OCI-LY3 (cell line): ENCODE data around the gene SHLD2.
"Not testable (repeated sequence)": the region's sequence is repeated elsewhere in the genome, so short reads cannot be mapped to it uniquely, and the experiment has no call there.

ENCODE experiments used
- EZH2phosphoT487 ChIP-seq: fragments of 200-600 bp; shearing (Covaris generic); IDR thresholded peaks from 2 replicates; pipeline ENCODE4 v1.6.1; 2018; ENCODE audit warnings: antibody characterized with exemption, mixed run types, low read depth
- TF ChIP-seq, protein P1 (sequence below): fragments of 200-600, 300-600 bp; sonication (generic); IDR thresholded peaks from 2 replicates; pipeline ENCODE4 v1.5.1; 2014; ENCODE audit warnings: antibody characterized with exemption, low read length, low read depth

DNA sequence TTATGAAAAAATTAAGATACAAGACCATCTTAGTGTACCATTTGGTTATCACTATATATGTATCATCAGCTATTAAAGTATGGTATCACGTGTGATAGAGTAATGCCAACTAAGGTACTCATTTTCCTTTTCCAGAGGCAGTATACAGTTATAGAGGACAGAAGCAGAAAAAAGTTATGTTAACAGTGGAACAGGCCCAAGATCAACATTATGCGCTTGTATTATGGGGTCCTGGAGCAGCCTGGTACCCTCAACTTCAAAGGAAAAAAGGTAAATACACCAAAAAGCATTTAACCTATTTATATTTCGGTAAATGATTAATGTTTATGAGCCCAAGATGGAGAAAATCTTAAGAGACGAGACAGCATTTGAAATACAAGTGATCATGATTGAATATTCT is 75.7 kb downstream of the SHLD2 start:
- TF ChIP-seq, protein P1, sequence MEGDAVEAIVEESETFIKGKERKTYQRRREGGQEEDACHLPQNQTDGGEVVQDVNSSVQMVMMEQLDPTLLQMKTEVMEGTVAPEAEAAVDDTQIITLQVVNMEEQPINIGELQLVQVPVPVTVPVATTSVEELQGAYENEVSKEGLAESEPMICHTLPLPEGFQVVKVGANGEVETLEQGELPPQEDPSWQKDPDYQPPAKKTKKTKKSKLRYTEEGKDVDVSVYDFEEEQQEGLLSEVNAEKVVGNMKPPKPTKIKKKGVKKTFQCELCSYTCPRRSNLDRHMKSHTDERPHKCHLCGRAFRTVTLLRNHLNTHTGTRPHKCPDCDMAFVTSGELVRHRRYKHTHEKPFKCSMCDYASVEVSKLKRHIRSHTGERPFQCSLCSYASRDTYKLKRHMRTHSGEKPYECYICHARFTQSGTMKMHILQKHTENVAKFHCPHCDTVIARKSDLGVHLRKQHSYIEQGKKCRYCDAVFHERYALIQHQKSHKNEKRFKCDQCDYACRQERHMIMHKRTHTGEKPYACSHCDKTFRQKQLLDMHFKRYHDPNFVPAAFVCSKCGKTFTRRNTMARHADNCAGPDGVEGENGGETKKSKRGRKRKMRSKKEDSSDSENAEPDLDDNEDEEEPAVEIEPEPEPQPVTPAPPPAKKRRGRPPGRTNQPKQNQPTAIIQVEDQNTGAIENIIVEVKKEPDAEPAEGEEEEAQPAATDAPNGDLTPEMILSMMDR = not testable (repeated sequence)
- TF ChIP-seq EZH2phosphoT487 = not testable (repeated sequence)
